ENCODE results near the gene MRPL23.
"Not testable (repeated sequence)": the region's sequence is repeated elsewhere in the genome, so short reads cannot be mapped to it uniquely, and the experiment has no call there.

MRPL23 gene

GRCh38 chr11:1934335-1935155 is 12.6 kb upstream of the MRPL23 start:
- DNase-seq = no peak

- no peak for DNase-seq
These were observed 11.7 kb upstream of the MRPL23 start for GRCh38 chr11:1935156-1936071.

GRCh38 chr11:1936072-1936780 is 10.9 kb upstream of the MRPL23 start:
- DNase-seq = no peak

GRCh38 chr11:1936781-1937615 is 10.1 kb upstream of the MRPL23 start:
- DNase-seq = no peak

- no peak for DNase-seq
These were observed 9.4 kb upstream of the MRPL23 start for GRCh38 chr11:1937616-1938342.

GRCh38 chr11:1938343-1939005 is 8.7 kb upstream of the MRPL23 start:
- no peak for DNase-seq

- DNase-seq = no peak
These were observed 8.0 kb upstream of the MRPL23 start for GRCh38 chr11:1939006-1939625.

GRCh38 chr11:1939788-1940187 is 7.3 kb upstream of the MRPL23 start:
- not testable (repeated sequence) for DNase-seq

GRCh38 chr11:1942558-1943260 is 4.4 kb upstream of the MRPL23 start:
- DNase-seq = no peak

- DNase-seq = no peak
These were observed 3.6 kb upstream of the MRPL23 start for GRCh38 chr11:1943576-1943975.

- DNase-seq = no peak
These were observed 3.2 kb upstream of the MRPL23 start for GRCh38 chr11:1943977-1944376.

- DNase-seq = no peak
These were observed 583 bp downstream of the MRPL23 start for GRCh38 chr11:1947592-1948237.

- DNase-seq = no peak
These were observed 1.3 kb downstream of the MRPL23 start for GRCh38 chr11:1948389-1948788.

- DNase-seq = no peak
These were observed 2.2 kb downstream of the MRPL23 start for GRCh38 chr11:1949302-1949701.

- no peak for DNase-seq
These were observed 2.8 kb downstream of the MRPL23 start for GRCh38 chr11:1949922-1950321.

GRCh38 chr11:1952806-1953482 is 5.8 kb downstream of the MRPL23 start:
- no peak for DNase-seq

GRCh38 chr11:1953489-1954266 is 6.5 kb downstream of the MRPL23 start:
- DNase-seq = no peak

GRCh38 chr11:1958367-1958766 is 11.2 kb downstream of the MRPL23 start:
- no peak for DNase-seq

Data from CD4-positive, alpha-beta T cell treated with Interleukin-12 subunit alpha and Interleukin-12 subunit beta, for 1 hour (primary cell).